Nephron (organoid): ENCODE results near the gene SARNP.
A peak's percentile ranks its signal among the peaks of the same experiment; 100 is the strongest.

ENCODE experiments used
- H3K27ac Mint-ChIP-seq, 3 experiments: 2 replicates each; pipeline ENCODE4 v1.8.0; 2020; ENCODE audit warnings: mixed read lengths in 3 of 3, mild to moderate bottlenecking in 2 of 3, moderate library complexity in 1 of 3
- H3K27me3 Mint-ChIP-seq: 2 replicates; pipeline ENCODE4 v1.8.0; 2021; ENCODE audit warnings: low read depth, mild to moderate bottlenecking, moderate library complexity, mixed read lengths
- H3K36me3 Mint-ChIP-seq: 2 replicates; pipeline ENCODE4 v1.8.0; 2020; ENCODE audit warnings: low read depth, mixed read lengths
- H3K4me1 Mint-ChIP-seq: 2 replicates; pipeline ENCODE4 v1.8.0; 2020; ENCODE audit warnings: mixed read lengths
- H3K4me3 Mint-ChIP-seq, 3 experiments: 2 replicates each; pipeline ENCODE4 v1.8.0; 2020; ENCODE audit warnings: mild to moderate bottlenecking in 3 of 3, mixed read lengths in 3 of 3, moderate library complexity in 2 of 3
- H3K9me3 Mint-ChIP-seq: 2 replicates; pipeline ENCODE4 v1.8.0; 2020; ENCODE audit warnings: mixed read lengths
- TF ChIP-seq, protein P1 (sequence below), 3 experiments: fragments of 200-600 bp; sonication (generic); IDR thresholded peaks; one replicate each; pipeline ENCODE4 v1.5.0; 2021; ENCODE audit warnings: antibody characterized with exemption in 3 of 3; ENCODE audit not compliant: unreplicated experiment in 3 of 3

The SARNP gene

DNA sequence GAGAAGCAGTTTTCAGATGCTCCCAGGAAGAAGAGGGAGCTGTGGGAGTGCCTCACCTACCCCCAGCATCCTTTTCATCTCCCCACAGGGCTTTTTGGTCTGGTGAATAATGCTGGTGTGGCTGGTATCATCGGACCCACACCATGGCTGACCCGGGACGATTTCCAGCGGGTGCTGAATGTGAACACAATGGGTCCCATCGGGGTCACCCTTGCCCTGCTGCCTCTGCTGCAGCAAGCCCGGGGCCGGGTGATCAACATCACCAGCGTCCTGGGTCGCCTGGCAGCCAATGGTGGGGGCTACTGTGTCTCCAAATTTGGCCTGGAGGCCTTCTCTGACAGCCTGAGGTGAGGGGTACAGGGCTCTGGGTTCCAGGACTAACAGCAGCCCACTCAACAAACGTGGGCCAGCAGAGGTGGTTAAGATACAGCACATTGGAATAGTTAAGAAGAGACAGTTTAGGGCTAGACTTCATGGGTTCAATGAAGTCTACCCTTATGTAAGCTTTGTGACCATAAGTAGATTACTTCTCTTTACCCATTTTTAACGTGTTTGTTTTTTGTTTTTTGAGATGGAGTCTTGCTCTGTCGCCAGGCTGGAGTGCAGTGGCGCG is 95.8 kb downstream of the SARNP start:
- H3K9me3 Mint-ChIP-seq, result no peaks in the 10 kb centered on the region
- TF ChIP-seq, protein P1, sequence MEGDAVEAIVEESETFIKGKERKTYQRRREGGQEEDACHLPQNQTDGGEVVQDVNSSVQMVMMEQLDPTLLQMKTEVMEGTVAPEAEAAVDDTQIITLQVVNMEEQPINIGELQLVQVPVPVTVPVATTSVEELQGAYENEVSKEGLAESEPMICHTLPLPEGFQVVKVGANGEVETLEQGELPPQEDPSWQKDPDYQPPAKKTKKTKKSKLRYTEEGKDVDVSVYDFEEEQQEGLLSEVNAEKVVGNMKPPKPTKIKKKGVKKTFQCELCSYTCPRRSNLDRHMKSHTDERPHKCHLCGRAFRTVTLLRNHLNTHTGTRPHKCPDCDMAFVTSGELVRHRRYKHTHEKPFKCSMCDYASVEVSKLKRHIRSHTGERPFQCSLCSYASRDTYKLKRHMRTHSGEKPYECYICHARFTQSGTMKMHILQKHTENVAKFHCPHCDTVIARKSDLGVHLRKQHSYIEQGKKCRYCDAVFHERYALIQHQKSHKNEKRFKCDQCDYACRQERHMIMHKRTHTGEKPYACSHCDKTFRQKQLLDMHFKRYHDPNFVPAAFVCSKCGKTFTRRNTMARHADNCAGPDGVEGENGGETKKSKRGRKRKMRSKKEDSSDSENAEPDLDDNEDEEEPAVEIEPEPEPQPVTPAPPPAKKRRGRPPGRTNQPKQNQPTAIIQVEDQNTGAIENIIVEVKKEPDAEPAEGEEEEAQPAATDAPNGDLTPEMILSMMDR (IDR thresholded peaks at IDR 0.05; ENCODE audit: unreplicated experiment in 3 of 3), result no peak
- peak overlapping the region in 1 of 3 experiments; percentile 17 for H3K4me3 Mint-ChIP-seq
- peaks cover 72% of the 10 kb centered on the region for H3K4me1 Mint-ChIP-seq
- peaks cover 31% of the 10 kb centered on the region for H3K36me3 Mint-ChIP-seq
- H3K27ac Mint-ChIP-seq, result peak overlapping the region in 1 of 3 experiments; percentile 10
- peaks cover 5% of the 10 kb centered on the region for H3K27me3 Mint-ChIP-seq

GRCh38 chr12:55720894-55721444 is 96.6 kb downstream of the SARNP start:
- Mint-ChIP-seq H3K9me3 (no peaks in the 10 kb centered on the region), H3K27me3 (peaks cover 5% of the 10 kb centered on the region), H3K36me3 (peaks cover 26% of the 10 kb centered on the region), H3K4me3 (peak overlapping the region in 2 of 3 experiments; percentile 48 to 76), H3K27ac (peak overlapping the region; percentile 87 to 93 (median 91)), H3K4me1 (peaks cover 71% of the 10 kb centered on the region)
- TF ChIP-seq, protein P1 (IDR thresholded peaks at IDR 0.05; ENCODE audit: unreplicated experiment in 3 of 3), result peak in 2 of 3 experiments; percentile 13 to 39

DNA sequence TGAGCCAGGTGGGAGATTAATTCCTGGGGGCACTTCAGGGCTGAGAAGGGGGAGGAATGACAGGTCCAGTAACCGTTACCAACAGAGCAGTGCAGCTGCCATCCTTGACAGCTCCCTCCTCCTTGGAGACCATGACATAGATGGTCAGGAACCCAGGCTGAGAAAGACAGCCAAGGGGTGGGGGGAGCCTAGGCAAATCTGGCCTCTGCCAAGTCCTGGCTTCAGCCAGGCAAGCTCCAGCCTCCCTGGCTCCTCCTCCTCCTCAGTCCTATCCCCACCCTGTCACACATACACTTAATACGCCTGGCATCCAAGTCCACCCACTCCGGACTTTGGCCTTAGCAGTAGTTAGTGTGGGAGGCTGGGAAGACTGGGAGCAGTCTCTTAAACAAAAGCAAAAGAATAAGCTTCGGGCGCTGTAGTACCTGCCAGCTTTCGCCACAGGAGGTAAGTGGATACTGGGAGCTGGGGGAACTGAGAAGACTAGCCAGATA is 97.4 kb downstream of the SARNP start, which contains the start of gene RDH5:
Gene RDH5 (plus strand): TSS at position 323 of the 494 bp plus-strand sequence. CDS start 792 bp downstream, outside the sequence.
- peaks cover 17% of the 10 kb centered on the region for H3K36me3 Mint-ChIP-seq
- peak within 1 kb of the TSS; percentile 91 to 93 (median 92) for H3K27ac Mint-ChIP-seq
- H3K4me1 Mint-ChIP-seq, result peaks cover 71% of the 10 kb centered on the region
- H3K4me3 Mint-ChIP-seq, result peak within 1 kb of the TSS; percentile 51 to 94 (median 74)
- peaks cover 5% of the 10 kb centered on the region for H3K27me3 Mint-ChIP-seq
- TF ChIP-seq, protein P1 (IDR thresholded peaks at IDR 0.05; ENCODE audit: unreplicated experiment in 3 of 3), result no peak
- H3K9me3 Mint-ChIP-seq, result no peaks in the 10 kb centered on the region

GRCh38 chr12:55719371-55719770 is 98.2 kb downstream of the SARNP start:
- H3K27ac Mint-ChIP-seq, result peak overlapping the region; percentile 91 to 93 (median 92)
- peaks cover 64% of the 10 kb centered on the region for H3K4me1 Mint-ChIP-seq
- H3K27me3 Mint-ChIP-seq, result peaks cover 5% of the 10 kb centered on the region
- H3K36me3 Mint-ChIP-seq, result peaks cover 10% of the 10 kb centered on the region
- TF ChIP-seq, protein P1 (IDR thresholded peaks at IDR 0.05; ENCODE audit: unreplicated experiment in 3 of 3), result no peak
- no peaks in the 10 kb centered on the region for H3K9me3 Mint-ChIP-seq
- H3K4me3 Mint-ChIP-seq, result peak overlapping the region; percentile 51 to 94 (median 74)

DNA sequence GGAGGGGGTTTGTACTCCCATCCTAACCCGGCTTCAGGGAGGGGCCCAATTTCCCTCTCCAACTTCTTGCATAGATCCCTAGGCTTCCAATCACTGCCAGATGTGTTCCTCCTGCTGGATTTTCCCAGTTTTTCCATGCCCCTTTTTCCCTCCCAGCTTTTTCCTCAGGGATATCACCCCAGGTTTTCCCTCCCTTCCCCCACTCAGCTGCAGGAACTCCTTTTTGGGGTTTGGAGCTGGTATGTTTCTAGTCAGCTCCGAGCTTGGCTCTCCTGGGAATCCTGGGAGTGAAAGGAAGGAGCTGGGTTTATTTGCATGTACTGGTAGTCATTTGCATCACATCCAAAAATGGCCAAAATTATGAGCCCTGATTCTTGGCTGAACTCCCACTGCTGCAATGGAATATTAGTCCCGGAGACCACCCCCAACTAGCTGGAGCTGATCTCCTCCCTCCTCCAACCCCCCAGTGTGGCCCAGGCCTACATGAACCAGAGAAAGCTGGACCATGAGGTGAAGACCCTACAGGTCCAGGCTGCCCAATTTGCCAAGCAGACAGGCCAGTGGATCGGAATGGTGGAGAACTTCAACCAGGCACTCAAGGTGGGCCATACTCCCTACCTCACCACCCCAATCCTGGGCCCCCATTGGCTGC is 98.8 kb downstream of the SARNP start:
- Mint-ChIP-seq H3K27ac (peak overlapping the region; percentile 91 to 93 (median 92)), H3K27me3 (peaks cover 3% of the 10 kb centered on the region), H3K4me1 (peaks cover 62% of the 10 kb centered on the region), H3K4me3 (peak overlapping the region; percentile 89 to 94 (median 92)), H3K9me3 (no peaks in the 10 kb centered on the region), H3K36me3 (peaks cover 8% of the 10 kb centered on the region)
- TF ChIP-seq, protein P1 (IDR thresholded peaks at IDR 0.05; ENCODE audit: unreplicated experiment in 3 of 3), result no peak
